CD14-positive monocyte (primary cell): Measurements from ENCODE around the gene PREX1. TPM values are rescaled to one million over a fixed set of nuclear protein-coding genes. Genes with fewer than 3 reads are reported as not detected.

Experiments used
- DNase-seq, 3 donors: peaks; one replicate each; pipeline ENCODE4 v3.0.0-alpha.2; 2011 to 2022
- H2AFZ ChIP-seq: 2 replicates; pipeline ENCODE4 v1.6.0; 2012; ENCODE audit warnings: mild to moderate bottlenecking, low read depth, low read length, inconsistent platforms; ENCODE audit not compliant: insufficient read depth, poor library complexity, severe bottlenecking
- H3K27ac ChIP-seq, 2 donors: 1 replicate in 1 of 2; 2 replicates in 1 of 2; pipeline ENCODE4 v1.5.1; 2012 to 2013; ENCODE audit warnings: low read length in 2 of 2, control low read depth in 1 of 2, inconsistent platforms in 1 of 2, low read depth in 1 of 2, mild to moderate bottlenecking in 1 of 2
- H3K27me3 ChIP-seq, 2 donors: one replicate each; pipeline versions ENCODE4 v1.6.0 to v1.6.1; 2011 to 2013; ENCODE audit warnings: low read length in 2 of 2; ENCODE audit not compliant: control insufficient read depth in 2 of 2, insufficient read depth in 2 of 2
- H3K36me3 ChIP-seq, 2 donors: replicated peaks in 1 of 2; 1 replicate in 1 of 2; 2 replicates in 1 of 2; pipeline versions ENCODE4 v1.5.1 to v1.6.1; 2012 to 2013; ENCODE audit warnings: low read length in 2 of 2, control low read depth in 1 of 2, inconsistent platforms in 1 of 2, mild to moderate bottlenecking in 1 of 2; ENCODE audit not compliant: insufficient read depth in 2 of 2, control insufficient read depth in 1 of 2
- H3K4me1 ChIP-seq, 2 donors: 1 replicate in 1 of 2; 2 replicates in 1 of 2; pipeline versions ENCODE4 v1.5.1 to v1.6.1; 2012 to 2013; ENCODE audit warnings: low read length in 2 of 2, control low read depth in 1 of 2, inconsistent platforms in 1 of 2, mild to moderate bottlenecking in 1 of 2, moderate library complexity in 1 of 2; ENCODE audit not compliant: insufficient read depth in 2 of 2, control insufficient read depth in 1 of 2
- H3K4me2 ChIP-seq: replicated peaks from 2 replicates; pipeline ENCODE3; 2012; ENCODE audit warnings: low read length, moderate library complexity, mild to moderate bottlenecking; ENCODE audit not compliant: poor library complexity, severe bottlenecking; ENCODE audit errors: extremely low read depth
- H3K4me3 ChIP-seq, 3 experiments: fragments of 200-600 bp in 1 of 3; sonication (generic) in 1 of 3; replicated peaks in 1 of 3; 1 replicate in 2 of 3; 2 replicates in 1 of 3; pipeline ENCODE4 v1.5.1; 2011 to 2013; ENCODE audit warnings: low read length in 3 of 3, mild to moderate bottlenecking in 3 of 3, control low read depth in 2 of 3, low read depth in 2 of 3, inconsistent platforms in 1 of 3, moderate library complexity in 1 of 3
- H3K79me2 ChIP-seq: 2 replicates; pipeline ENCODE4 v1.6.0; 2012; ENCODE audit warnings: mild to moderate bottlenecking, control low read depth, inconsistent platforms, low read length, moderate library complexity; ENCODE audit not compliant: insufficient read depth
- H3K9ac ChIP-seq: 2 replicates; pipeline ENCODE4 v1.6.0; 2017; ENCODE audit warnings: low read length, mild to moderate bottlenecking; ENCODE audit not compliant: insufficient read depth, poor library complexity, severe bottlenecking
- H3K9me3 ChIP-seq, 2 donors: replicated peaks in 1 of 2; 1 replicate in 1 of 2; 2 replicates in 1 of 2; pipeline versions ENCODE4 v1.5.1 to v1.6.1; 2012 to 2013; ENCODE audit warnings: low read length in 2 of 2, control low read depth in 1 of 2; ENCODE audit not compliant: control insufficient read depth in 1 of 2, insufficient read depth in 1 of 2
- H4K20me1 ChIP-seq: 2 replicates; pipeline ENCODE4 v1.6.0; 2012; ENCODE audit warnings: mild to moderate bottlenecking, low read length, control low read depth, moderate library complexity; ENCODE audit not compliant: insufficient read depth
- H3K27ac Mint-ChIP-seq, 7 donors: one replicate each; pipeline ENCODE4 v1.8.0; 2020; ENCODE audit warnings: mild to moderate bottlenecking in 7 of 7, mixed read lengths in 7 of 7, moderate library complexity in 6 of 7, inconsistent platforms in 2 of 7
- H3K27me3 Mint-ChIP-seq, 3 donors: one replicate each; pipeline ENCODE4 v1.8.0; 2021 to 2022; ENCODE audit warnings: low read depth in 3 of 3, mild to moderate bottlenecking in 3 of 3, mixed read lengths in 3 of 3, moderate library complexity in 3 of 3, inconsistent platforms in 1 of 3
- H3K36me3 Mint-ChIP-seq, 2 donors: one replicate each; pipeline ENCODE4 v1.8.0; 2020; ENCODE audit warnings: mixed read lengths in 2 of 2, inconsistent platforms in 1 of 2, mild to moderate bottlenecking in 1 of 2
- H3K4me1 Mint-ChIP-seq: one replicate; pipeline ENCODE4 v1.8.0; 2020; ENCODE audit warnings: mild to moderate bottlenecking, mixed read lengths
- H3K4me3 Mint-ChIP-seq, 2 donors: one replicate each; pipeline ENCODE4 v1.8.0; 2020; ENCODE audit warnings: mild to moderate bottlenecking in 2 of 2, mixed read lengths in 2 of 2, moderate library complexity in 1 of 2
- H3K9me3 Mint-ChIP-seq, 7 donors: one replicate each; pipeline ENCODE4 v1.8.0; 2020 to 2022; ENCODE audit warnings: mixed read lengths in 7 of 7, mild to moderate bottlenecking in 6 of 7, moderate library complexity in 6 of 7, inconsistent platforms in 2 of 7
- CTCF ChIP-seq: fragments of 200-600 bp; IDR thresholded peaks from one replicate; pipeline ENCODE4 v1.8.0; 2022; ENCODE audit warnings: antibody characterized with exemption, mild to moderate bottlenecking
- WGBS: methylation state at CpG from one replicate; pipeline ENCODE4 v1.1.5; 2013; ENCODE audit warnings: missing lambda C conversion rate; ENCODE audit not compliant: insufficient coverage; 5-methylcytosine and 5-hydroxymethylcytosine counted together
- intact Hi-C, 2 donors: fragments of 100-400 bp; cut with micrococcal nuclease; formaldehyde crosslinking; loops; one replicate each; pipeline versions ENCODE4 v1.15.0 to v1.15.1; 2023
- polyA plus RNA-seq, 3 donors: library from polyadenylated mRNA; depleted of rRNA in 1 of 3; unstranded in 2 of 3; stranded (reverse) in 1 of 3; fragments of 300-500 nt in 2 of 3; fragments of >200 nt in 1 of 3; fragmentation: Illumina TruSeq in 2 of 3; gene quantifications; 1 replicate in 2 of 3; 2 replicates in 1 of 3; pipeline ENCODE4 v1.2.3, GENCODE V29; 2012 to 2021

Gene PREX1
- polyA plus RNA-seq, 3 donors: 24.3 to 114 (median 27.5) TPM

GRCh38 chr20:48661575-48662455, 166.0 kb downstream of the PREX1 start:
- peaks cover 5% of the 10 kb centered on the region for H3K79me2 ChIP-seq
- peak overlapping the region in 3 of 7 donors; percentile 13 to 57 (median 48) for H3K27ac Mint-ChIP-seq
- H3K4me1 ChIP-seq: no peaks in the 10 kb centered on the region
- no peak overlapping the region for H3K27ac ChIP-seq
- H3K27me3 ChIP-seq: no peaks in the 10 kb centered on the region
- no peak for DNase-seq
- H3K9ac ChIP-seq: no peak overlapping the region
- peaks cover 78 to 96% of the 10 kb centered on the region in 2 donors for H3K36me3 ChIP-seq
- no peaks in the 10 kb centered on the region for H3K9me3 ChIP-seq
- peaks cover 0 to 2% (median 0%) of the 10 kb centered on the region in 3 donors for H3K27me3 Mint-ChIP-seq
- H3K36me3 Mint-ChIP-seq: peaks cover 82 to 94% of the 10 kb centered on the region in 2 donors
- no peak overlapping the region for H2AFZ ChIP-seq
- H3K4me3 ChIP-seq: no peak overlapping the region
- H3K4me1 Mint-ChIP-seq: peaks cover 8% of the 10 kb centered on the region
- intact Hi-C loops: no loop called here
- TF ChIP-seq CTCF: no peak
- H3K4me3 Mint-ChIP-seq: no peak overlapping the region
- H3K4me2 ChIP-seq: no peak overlapping the region
- H4K20me1 ChIP-seq: peaks cover 93% of the 10 kb centered on the region
- peaks cover 0 to 3% (median 1%) of the 10 kb centered on the region in 7 donors for H3K9me3 Mint-ChIP-seq
- WGBS: 97% methylated on average over 7 of the region's 14 CpGs

GRCh38 chr20:48660788-48661187, 167.0 kb downstream of the PREX1 start:
- no peaks in the 10 kb centered on the region for H3K27me3 ChIP-seq
- H2AFZ ChIP-seq: no peak overlapping the region
- Mint-ChIP-seq H3K36me3 (peaks cover 86 to 96% of the 10 kb centered on the region in 2 donors), H3K27me3 (peaks cover 0 to 2% (median 0%) of the 10 kb centered on the region in 3 donors), H3K4me1 (peaks cover 8% of the 10 kb centered on the region), H3K27ac (no peak overlapping the region), H3K4me3 (no peak overlapping the region), H3K9me3 (peaks cover 0 to 3% (median 1%) of the 10 kb centered on the region in 7 donors)
- no peak overlapping the region for H3K27ac ChIP-seq
- peaks cover 81 to 97% of the 10 kb centered on the region in 2 donors for H3K36me3 ChIP-seq
- intact Hi-C loops: no loop called here
- H3K4me2 ChIP-seq: no peak overlapping the region
- no peak for DNase-seq
- H3K79me2 ChIP-seq: peaks cover 5% of the 10 kb centered on the region
- H4K20me1 ChIP-seq: peaks cover 96% of the 10 kb centered on the region
- H3K9ac ChIP-seq: no peak overlapping the region
- H3K4me3 ChIP-seq: no peak overlapping the region
- TF ChIP-seq CTCF: no peak
- 97% methylated on average over 6 of the region's 9 CpGs for WGBS
- H3K4me1 ChIP-seq: no peaks in the 10 kb centered on the region
- no peaks in the 10 kb centered on the region for H3K9me3 ChIP-seq
